ENCODE data around the gene CDH18. TPM values are rescaled to one million over a fixed set of nuclear protein-coding genes. Genes with fewer than 3 reads are reported as not detected.

CDH18 gene
- total and polyA plus RNA-seq, 2 of the 4 experiments (the other 2 are of a cell fraction) = 0.24 to 1.1 TPM

DNA sequence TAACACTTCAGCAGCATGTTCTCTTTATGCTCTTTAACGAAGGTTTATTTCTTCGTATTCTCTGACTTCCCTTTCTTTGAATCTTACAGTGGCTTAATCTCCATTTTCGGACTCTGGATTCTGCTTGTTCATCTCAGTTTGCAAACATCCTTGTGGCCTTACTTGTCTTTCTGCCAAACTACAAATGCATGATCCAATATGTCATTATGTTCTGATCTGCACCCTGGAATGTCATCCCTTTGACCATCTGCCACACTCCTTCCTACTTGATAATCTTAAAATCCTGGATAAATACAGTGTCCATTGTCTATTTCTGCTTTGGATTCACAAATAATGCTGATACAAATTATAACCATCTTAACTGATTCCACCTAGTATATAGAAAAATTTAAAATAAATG, 499.2 kb downstream of the CDH18 start:
- Histone ChIP-seq H2AK5ac (ENCODE audit: low read depth, low read length) (no peak overlapping the region), H3K27ac (ENCODE audit: insufficient read depth, low read length) (no peak overlapping the region), H4K5ac (ENCODE audit: low read depth, low read length) (no peak overlapping the region), H2BK20ac (ENCODE audit: low read depth, low read length) (no peak overlapping the region), H3K4me1 (ENCODE audit: control insufficient read depth, insufficient read depth, low read length) (no peaks in the 10 kb centered on the region), H4K20me1 (ENCODE audit: insufficient read depth, low read length) (no peaks in the 10 kb centered on the region), H2BK120ac (ENCODE audit: low read depth, low read length) (no peak overlapping the region), H3K4me3 (ENCODE audit: insufficient read depth, low read depth, low read length) (no peak overlapping the region), H3K4me2 (ENCODE audit: low read depth, low read length) (no peak overlapping the region), H3K18ac (ENCODE audit: low read depth, low read length) (no peak overlapping the region), H3K9me3 (ENCODE audit: control insufficient read depth, insufficient read depth, low read length) (peaks cover 3% of the 10 kb centered on the region), H3K23ac (ENCODE audit: low read depth, low read length) (no peak overlapping the region), H3K27me3 (ENCODE audit: control insufficient read depth, insufficient read depth, low read length) (no peaks in the 10 kb centered on the region), H3K4ac (ENCODE audit: low read depth, low read length) (no peak overlapping the region), H4K91ac (ENCODE audit: insufficient read depth, low read depth, low read length) (no peak overlapping the region), H3K36me3 (ENCODE audit: control insufficient read depth, insufficient read depth, low read length) (no peaks in the 10 kb centered on the region), H3K14ac (replicated peaks; ENCODE audit: low read depth, low read length) (no peak overlapping the region), H3K9ac (ENCODE audit: low read depth, low read length) (no peak overlapping the region), H2BK15ac (ENCODE audit: low read depth, low read length) (no peak overlapping the region), H3K9me1 (ENCODE audit: insufficient read depth, low read length) (no peaks in the 10 kb centered on the region), H3K56ac (ENCODE audit: extremely low read depth, insufficient read depth, low read length) (no peak overlapping the region), H3K79me1 (ENCODE audit: low read depth in 1 of 2, low read length in 2 of 2) (no peaks in the 10 kb centered on the region), H4K8ac (ENCODE audit: low read depth in 2 of 2, low read length in 2 of 2) (no peak overlapping the region), H2BK5ac (ENCODE audit: low read depth, low read length, poor library complexity, severe bottlenecking) (no peak overlapping the region), H2AFZ (replicated peaks; ENCODE audit: low read length, poor library complexity) (no peak overlapping the region), H2AK9ac (replicated peaks; ENCODE audit: low read depth, low read length, poor library complexity) (no peak overlapping the region)
- TF ChIP-seq RAD21 (IDR thresholded peaks at IDR 0.05; ENCODE audit: low read length) (no peak), MAFK (IDR thresholded peaks at IDR 0.05; ENCODE audit: low read depth, low read length) (no peak), BHLHE40 (IDR thresholded peaks at IDR 0.05; ENCODE audit: low read depth, low read length) (no peak), MXI1 (IDR thresholded peaks at IDR 0.05; ENCODE audit: borderline replicate concordance, low read depth, low read length) (no peak), CHD1 (IDR thresholded peaks at IDR 0.05; ENCODE audit: low read depth, low read length) (no peak), CEBPB (IDR thresholded peaks at IDR 0.05; ENCODE audit: low read depth, low read length) (no peak), RFX5 (IDR thresholded peaks at IDR 0.05; ENCODE audit: low read depth, low read length) (no peak), POLR2A (IDR thresholded peaks at IDR 0.05; ENCODE audit: low read depth, low read length) (no peak), FOS (IDR thresholded peaks at IDR 0.05; ENCODE audit: low read depth, low read length) (no peak), RCOR1 (IDR thresholded peaks at IDR 0.05; ENCODE audit: insufficient replicate concordance, low read length) (no peak)
- TF ChIP-seq, protein P1, sequence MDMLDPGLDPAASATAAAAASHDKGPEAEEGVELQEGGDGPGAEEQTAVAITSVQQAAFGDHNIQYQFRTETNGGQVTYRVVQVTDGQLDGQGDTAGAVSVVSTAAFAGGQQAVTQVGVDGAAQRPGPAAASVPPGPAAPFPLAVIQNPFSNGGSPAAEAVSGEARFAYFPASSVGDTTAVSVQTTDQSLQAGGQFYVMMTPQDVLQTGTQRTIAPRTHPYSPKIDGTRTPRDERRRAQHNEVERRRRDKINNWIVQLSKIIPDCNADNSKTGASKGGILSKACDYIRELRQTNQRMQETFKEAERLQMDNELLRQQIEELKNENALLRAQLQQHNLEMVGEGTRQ (IDR thresholded peaks at IDR 0.05; ENCODE audit: low read depth, low read length) = no peak
- intact Hi-C loops (cut with micrococcal nuclease) = no loop called here
- DNase-seq (no peak), ATAC-seq (ENCODE audit: low read depth) (no peak)
- POLR2A ChIA-PET (ENCODE audit: unreplicated experiment) = no interaction called here
- in situ Hi-C loops (cut with MboI; ENCODE audit: low sequenced_read_pairs) = no loop called here
- CTCF ChIA-PET = no interaction called here
- dilution Hi-C loops (cut with HindIII; ENCODE audit: low sequenced_read_pairs, unreplicated experiment) = no loop called here
- WGBS, 2 experiments (ENCODE audit: extremely low coverage in 2 of 2, insufficient read length in 1 of 2) = no CpG with 5 or more reads among the region's 3 CpGs
- no TSS peak for BruUV-seq (replicated peaks)
